Stimulated activated memory B cell treated with anti-CD40 and anti-IgM and Interleukin-4, amounts not matched to agents 10 μg/mL and 1 μg/mL and 100 μg/mL, for 72 hours (primary cell): ENCODE measurements around the gene UBE2Z.

Experiments used
- ATAC-seq: fragments of 150-1000 bp; cut with Tn5 transposase; 2 replicates; pipeline ENCODE4 v1.10.0; 2021
- H3K27ac Mint-ChIP-seq: one replicate; pipeline ENCODE4 v1.8.0; 2022; ENCODE audit warnings: mild to moderate bottlenecking, mixed read lengths
- H3K27me3 Mint-ChIP-seq: one replicate; pipeline ENCODE4 v1.8.0; 2022; ENCODE audit warnings: mixed read lengths
- H3K36me3 Mint-ChIP-seq: one replicate; pipeline ENCODE4 v1.8.0; 2022; ENCODE audit warnings: mixed read lengths
- H3K4me1 Mint-ChIP-seq: one replicate; pipeline ENCODE4 v1.8.0; 2022; ENCODE audit warnings: mixed read lengths
- H3K4me3 Mint-ChIP-seq: one replicate; pipeline ENCODE4 v1.8.0; 2022; ENCODE audit warnings: mild to moderate bottlenecking, moderate library complexity, mixed read lengths
- H3K9me3 Mint-ChIP-seq: one replicate; pipeline ENCODE4 v1.8.0; 2022; ENCODE audit warnings: mixed read lengths

Gene UBE2Z

DNA sequence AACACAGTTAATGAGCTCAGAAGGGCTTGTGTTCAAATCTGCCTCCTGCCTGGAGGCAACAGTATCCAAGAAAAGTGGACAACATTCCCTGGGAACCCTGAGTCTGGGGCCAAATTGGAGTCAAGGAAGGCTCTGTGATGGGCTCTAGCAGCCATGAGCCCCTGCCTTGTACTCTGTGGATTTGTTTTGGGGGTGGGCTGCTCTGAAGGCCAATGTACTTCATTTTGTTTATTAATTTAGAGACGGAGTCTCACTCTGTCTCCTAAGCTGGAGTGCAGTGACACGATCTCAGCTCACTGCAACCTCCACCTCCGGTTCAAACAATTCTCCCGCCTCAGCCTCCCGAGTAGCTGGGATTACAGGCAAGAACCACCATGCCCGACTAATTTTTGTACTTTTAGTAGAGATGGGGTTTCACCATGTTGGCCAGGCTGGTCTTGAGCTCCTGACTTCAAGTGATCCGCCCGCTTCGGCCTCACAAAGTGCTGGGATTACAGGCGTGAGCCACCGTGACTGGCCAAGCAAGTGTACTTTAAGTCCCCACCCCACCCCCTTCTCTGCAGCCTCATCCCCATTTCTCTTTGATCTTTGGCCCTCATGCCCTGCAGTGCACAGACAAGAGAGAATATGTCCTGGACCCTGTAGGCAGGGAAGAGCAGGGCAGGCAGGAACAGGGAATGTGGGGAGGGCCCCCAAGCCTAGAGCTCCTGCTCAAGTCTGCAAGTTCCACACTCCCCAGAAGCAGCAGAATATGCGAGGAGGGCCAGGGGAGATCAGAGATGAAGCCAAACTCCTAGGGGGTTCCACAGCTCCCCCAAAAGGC, 62.9 kb downstream of the UBE2Z start:
- Mint-ChIP-seq H3K9me3 (no peaks in the 10 kb centered on the region), H3K27ac (no peak overlapping the region), H3K27me3 (peaks cover 76% of the 10 kb centered on the region), H3K36me3 (no peaks in the 10 kb centered on the region), H3K4me3 (no peak overlapping the region), H3K4me1 (no peaks in the 10 kb centered on the region)
- no peak for ATAC-seq

DNA sequence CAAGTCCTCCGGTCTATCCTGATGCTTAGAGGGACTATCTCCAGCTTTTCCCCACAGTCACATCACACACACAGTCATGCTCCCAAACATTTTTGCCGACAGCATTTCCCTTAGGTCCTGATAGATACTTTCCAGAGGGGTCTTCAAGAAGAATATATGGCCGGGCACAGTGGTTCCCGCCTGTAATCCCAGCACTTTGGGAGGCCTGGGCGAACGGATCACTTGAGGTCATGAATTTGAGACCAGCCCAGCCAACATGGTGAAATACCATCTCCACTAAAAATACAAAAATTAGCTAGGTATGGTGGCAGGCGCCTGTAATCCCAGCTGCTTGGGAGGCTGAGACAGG, 64.5 kb downstream of the UBE2Z start:
- Mint-ChIP-seq H3K27ac (no peak overlapping the region), H3K4me3 (no peak overlapping the region), H3K36me3 (no peaks in the 10 kb centered on the region), H3K9me3 (no peaks in the 10 kb centered on the region), H3K27me3 (peaks cover 62% of the 10 kb centered on the region), H3K4me1 (no peaks in the 10 kb centered on the region)
- no peak for ATAC-seq

DNA sequence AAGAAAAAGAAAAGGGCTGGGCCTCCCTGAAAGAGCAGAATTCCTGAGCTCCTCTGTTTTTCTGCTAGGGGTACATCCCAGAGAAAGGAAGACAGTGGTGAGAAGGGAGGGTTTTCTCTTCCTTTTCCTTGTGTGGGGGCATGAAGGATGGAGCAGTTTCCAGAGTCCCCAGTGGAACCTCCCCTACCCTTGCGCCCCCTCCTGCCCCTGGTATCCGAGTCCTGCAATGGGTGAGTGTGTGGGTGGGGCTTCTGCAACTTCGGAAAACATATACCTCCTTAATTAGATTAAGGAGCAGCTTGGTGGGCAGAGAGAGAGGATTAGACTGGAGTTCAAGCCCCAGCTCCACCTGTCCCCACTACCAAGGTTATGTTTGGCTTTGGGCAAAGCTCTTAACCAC, 65.6 kb downstream of the UBE2Z start:
- no peak for ATAC-seq
- Mint-ChIP-seq H3K27ac (no peak overlapping the region), H3K4me1 (no peaks in the 10 kb centered on the region), H3K9me3 (no peaks in the 10 kb centered on the region), H3K36me3 (no peaks in the 10 kb centered on the region), H3K4me3 (no peak overlapping the region), H3K27me3 (peaks cover 53% of the 10 kb centered on the region)
